Heart left ventricle (tissue), 16 donors: Measurements from ENCODE around the gene DNAJC28. TPM values are rescaled to one million over a fixed set of nuclear protein-coding genes. Genes with fewer than 3 reads are reported as not detected.

ENCODE experiments used
- ATAC-seq, 4 donors: fragments of 200-7000 bp; cut with Tn5 transposase; one replicate each; pipeline ENCODE4 v1.9.1; 2020 to 2022; ENCODE audit warnings: moderate library complexity in 4 of 4, mild to moderate bottlenecking in 3 of 4, moderate number of reproducible peaks in 1 of 4
- DNase-seq, 5 donors: peaks; one replicate each; pipeline ENCODE4 v3.0.0-alpha.2; 2020
- H3K27ac ChIP-seq, 12 donors: fragments of 200-600 bp; sonication (generic) in 4 of 12; one replicate each; pipeline versions ENCODE4 v1.5.0 to v1.8.0; 2016 to 2022; ENCODE audit warnings: mild to moderate bottlenecking in 2 of 12
- H3K27me3 ChIP-seq, 9 donors: fragments of 200-600 bp; sonication (generic) in 2 of 9; one replicate each; pipeline versions ENCODE4 v1.5.1 to v1.8.0; 2016 to 2022; ENCODE audit warnings: mild to moderate bottlenecking in 3 of 9
- H3K36me3 ChIP-seq, 9 donors: fragments of 200-600 bp; sonication (generic) in 2 of 9; one replicate each; pipeline versions ENCODE4 v1.5.0 to v1.8.0; 2018 to 2022; ENCODE audit warnings: mild to moderate bottlenecking in 2 of 9
- H3K4me1 ChIP-seq, 12 donors: fragments of 200-600 bp; sonication (generic) in 4 of 12; one replicate each; pipeline versions ENCODE4 v1.5.0 to v1.8.0; 2016 to 2022; ENCODE audit warnings: mild to moderate bottlenecking in 3 of 12
- H3K4me3 ChIP-seq, 12 donors: fragments of 200-600 bp; sonication (generic) in 4 of 12; one replicate each; pipeline versions ENCODE4 v1.5.0 to v1.8.0; 2017 to 2022; ENCODE audit warnings: mild to moderate bottlenecking in 9 of 12, moderate library complexity in 4 of 12
- H3K9me3 ChIP-seq, 12 donors: fragments of 200-600 bp; sonication (generic) in 4 of 12; one replicate each; pipeline versions ENCODE4 v1.5.0 to v1.8.0; 2016 to 2022; ENCODE audit warnings: mild to moderate bottlenecking in 1 of 12
- POLR2A ChIP-seq, 2 donors: fragments of 450-650 bp; IDR thresholded peaks; one replicate each; pipeline ENCODE4 v1.6.1; 2017; ENCODE audit warnings: antibody characterized with exemption in 2 of 2, mild to moderate bottlenecking in 2 of 2, moderate library complexity in 2 of 2
- WGBS, 4 donors: extraction: QIAGEN DNeasy Blood & Tissue Kit in 2 of 4; methylation state at CpG; one replicate each; pipeline versions ENCODE4 v1.1.5 to v1.1.7; 2013 to 2018; 5-methylcytosine and 5-hydroxymethylcytosine counted together
- intact Hi-C, 10 donors: fragments of 100-400 bp; cut with DNase I; formaldehyde crosslinking; loops; one replicate each; pipeline versions ENCODE4 v1.11.1 to v1.14.2; 2022
- long read RNA-seq, 3 donors: library from polyadenylated mRNA; unstranded; transcript quantifications; one replicate each; pipeline ENCODE4 v2.0.0, GENCODE V29; 2020 to 2021
- polyA plus RNA-seq, 2 donors: library from polyadenylated mRNA; stranded (reverse); fragments of 200-250 nt; gene quantifications; one replicate each; pipeline ENCODE4 v1.2.3, GENCODE V29; 2013
- total RNA-seq, 9 donors: library from RNA; depleted of rRNA in 2 of 9; stranded (reverse); fragments of >200 nt in 2 of 9; fragmentation: NEBNext Ultra II Directional in 3 of 9; extraction: Animal tissue kit (Norgen Biotek cat#: 25700) in 3 of 9; gene quantifications; one replicate each; pipeline versions ENCODE4 v1.1.0 to v1.2.4, GENCODE V29; 2016 to 2023
- TF ChIP-seq, protein P1 (sequence below), 12 donors: fragments of 200-600 bp; sonication (generic) in 4 of 12; IDR thresholded peaks; one replicate each; pipeline versions ENCODE4 v1.5.0 to v1.8.0; 2018 to 2022; ENCODE audit warnings: antibody characterized with exemption in 12 of 12, mild to moderate bottlenecking in 5 of 12
- donor health status: ischemic (EF 13 %, LVEDD 7.1; RV severe dilation, severe dysfunction).
- donor health status: healthy with polysubstance abuse.
- donor health status: DM: no; HTN: yes; CAD: no.
- donor health status: DM: no; HTN: no; CAD: no.
- donor health status: ischemic (EF 25% LVEDD 6.9; RV normal size, moderate dysfunction).
- donor health status: ischemic (EF 25% LVEDD 5.7; RV mildly dilated, moderate dysfunction).
- donor health status: healthy.
- donor health status: DM: yes; HTN: yes; CAD: no.
- donor health status: ischemic (EF 35%, LVEDD 5.7; RV mildly dilated, moderate dysfunction).
- donor health status: nonischemic (EF 11% LVEDD 7.7; RV severe dilation, severe dysfunction).
- donor health status: DM: yes; HTN: yes; CAD: no.
- donor health status: PGD.
- donor health status: ischemic (EF 29% LVEDD 5.4; RV normal size, mild dysfunction).
- donor health status: nonischemic (EF 23%, LVEDD 6.1; RV moderate dilation, normal function).

The DNAJC28 gene, protein sequence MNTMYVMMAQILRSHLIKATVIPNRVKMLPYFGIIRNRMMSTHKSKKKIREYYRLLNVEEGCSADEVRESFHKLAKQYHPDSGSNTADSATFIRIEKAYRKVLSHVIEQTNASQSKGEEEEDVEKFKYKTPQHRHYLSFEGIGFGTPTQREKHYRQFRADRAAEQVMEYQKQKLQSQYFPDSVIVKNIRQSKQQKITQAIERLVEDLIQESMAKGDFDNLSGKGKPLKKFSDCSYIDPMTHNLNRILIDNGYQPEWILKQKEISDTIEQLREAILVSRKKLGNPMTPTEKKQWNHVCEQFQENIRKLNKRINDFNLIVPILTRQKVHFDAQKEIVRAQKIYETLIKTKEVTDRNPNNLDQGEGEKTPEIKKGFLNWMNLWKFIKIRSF
- 10 to 100 TPM in 1 of 9 donors, 1 to 10 TPM in 8; 2.5 to 10.3 (median 6.6) TPM for total RNA-seq
- 1 to 10 TPM; 3.1 to 5.8 TPM for polyA plus RNA-seq
- long read RNA-seq, donor 1, partial matches to known transcripts = 2 of 5 reads
- long read RNA-seq, donor 1, other reads (novel, unspliced or antisense) = 1 of 5 reads
- long read RNA-seq, donor 2, partial matches to known transcripts = 0 of 4 reads
- long read RNA-seq, donor 2, other reads (novel, unspliced or antisense) = 3 of 4 reads
- long read RNA-seq, donor 3, partial matches to known transcripts = 1 of 3 reads
- long read RNA-seq, donor 3, other reads (novel, unspliced or antisense) = 1 of 3 reads

DNA sequence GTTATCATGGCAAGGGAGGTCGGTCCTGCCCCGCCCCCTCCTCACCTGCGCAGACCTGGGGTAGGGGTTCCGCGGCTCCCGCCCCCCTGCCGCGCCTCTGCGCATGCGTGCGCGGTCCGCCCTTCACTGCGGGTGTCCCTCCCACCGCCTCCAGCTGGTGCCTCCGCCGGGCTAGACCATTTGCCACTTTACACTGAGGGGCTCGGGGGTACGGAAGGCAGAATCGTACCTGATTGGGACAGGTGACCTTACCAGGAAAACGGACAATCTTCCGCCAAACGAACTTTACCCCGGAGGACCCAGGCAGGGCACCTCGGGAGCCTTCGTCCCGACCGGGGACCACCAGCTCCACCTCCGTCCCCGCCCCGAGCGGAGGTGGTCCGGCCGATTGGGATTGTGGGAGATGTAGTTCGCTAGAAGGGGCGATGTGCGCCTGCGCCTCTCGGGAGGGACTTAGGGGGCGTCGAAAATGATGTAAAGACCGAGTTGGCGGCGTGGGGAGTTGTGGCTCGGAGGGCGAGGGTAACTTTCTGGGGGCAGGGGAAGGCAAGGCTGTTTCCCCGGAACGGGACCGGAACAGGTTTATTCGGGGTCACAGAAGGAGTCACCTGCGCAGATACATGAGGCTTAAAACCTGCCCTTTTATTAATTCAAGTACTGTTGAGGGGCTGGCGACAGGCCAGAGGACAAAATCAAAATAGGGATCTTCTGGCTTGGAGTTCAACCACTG is at the start of gene DNAJC28:
Gene DNAJC28 (minus strand): TSS at position 344 of the 730 bp plus-strand sequence. CDS start 2,323 bp downstream, outside the sequence.
- no peaks in the 10 kb centered on the region for H3K9me3 ChIP-seq
- peak; percentile 93 to 97 (median 95) for DNase-seq
- H3K4me1 ChIP-seq = peaks cover 0 to 16% (median 6%) of the 10 kb centered on the region in 12 donors
- peak; percentile 98 to 99 (median 99) for ATAC-seq
- intact Hi-C loops = loop anchor here in 1 of 10 donors (5.0 kb wide), 1 partner anchor 51 kb away; the partner anchor contains the start of genes GART and SON
- H3K36me3 ChIP-seq = no peaks in the 10 kb centered on the region
- H3K4me3 ChIP-seq = peak within 1 kb of the TSS; percentile 48 to 91 (median 66)
- WGBS, 4 donors = 0 to 1% (median 0%) methylated on average over 29 to 52 of the region's 52 CpGs
- H3K27me3 ChIP-seq = no peaks in the 10 kb centered on the region
- H3K27ac ChIP-seq = peak within 1 kb of the TSS; percentile 53 to 89 (median 81)
- TF ChIP-seq, protein P1, sequence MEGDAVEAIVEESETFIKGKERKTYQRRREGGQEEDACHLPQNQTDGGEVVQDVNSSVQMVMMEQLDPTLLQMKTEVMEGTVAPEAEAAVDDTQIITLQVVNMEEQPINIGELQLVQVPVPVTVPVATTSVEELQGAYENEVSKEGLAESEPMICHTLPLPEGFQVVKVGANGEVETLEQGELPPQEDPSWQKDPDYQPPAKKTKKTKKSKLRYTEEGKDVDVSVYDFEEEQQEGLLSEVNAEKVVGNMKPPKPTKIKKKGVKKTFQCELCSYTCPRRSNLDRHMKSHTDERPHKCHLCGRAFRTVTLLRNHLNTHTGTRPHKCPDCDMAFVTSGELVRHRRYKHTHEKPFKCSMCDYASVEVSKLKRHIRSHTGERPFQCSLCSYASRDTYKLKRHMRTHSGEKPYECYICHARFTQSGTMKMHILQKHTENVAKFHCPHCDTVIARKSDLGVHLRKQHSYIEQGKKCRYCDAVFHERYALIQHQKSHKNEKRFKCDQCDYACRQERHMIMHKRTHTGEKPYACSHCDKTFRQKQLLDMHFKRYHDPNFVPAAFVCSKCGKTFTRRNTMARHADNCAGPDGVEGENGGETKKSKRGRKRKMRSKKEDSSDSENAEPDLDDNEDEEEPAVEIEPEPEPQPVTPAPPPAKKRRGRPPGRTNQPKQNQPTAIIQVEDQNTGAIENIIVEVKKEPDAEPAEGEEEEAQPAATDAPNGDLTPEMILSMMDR (IDR thresholded peaks at IDR 0.05) = peak in 1 of 12 donors; percentile 7
- TF ChIP-seq POLR2A (IDR thresholded peaks at IDR 0.05) = peak in 1 of 2 donors; percentile 68

DNA sequence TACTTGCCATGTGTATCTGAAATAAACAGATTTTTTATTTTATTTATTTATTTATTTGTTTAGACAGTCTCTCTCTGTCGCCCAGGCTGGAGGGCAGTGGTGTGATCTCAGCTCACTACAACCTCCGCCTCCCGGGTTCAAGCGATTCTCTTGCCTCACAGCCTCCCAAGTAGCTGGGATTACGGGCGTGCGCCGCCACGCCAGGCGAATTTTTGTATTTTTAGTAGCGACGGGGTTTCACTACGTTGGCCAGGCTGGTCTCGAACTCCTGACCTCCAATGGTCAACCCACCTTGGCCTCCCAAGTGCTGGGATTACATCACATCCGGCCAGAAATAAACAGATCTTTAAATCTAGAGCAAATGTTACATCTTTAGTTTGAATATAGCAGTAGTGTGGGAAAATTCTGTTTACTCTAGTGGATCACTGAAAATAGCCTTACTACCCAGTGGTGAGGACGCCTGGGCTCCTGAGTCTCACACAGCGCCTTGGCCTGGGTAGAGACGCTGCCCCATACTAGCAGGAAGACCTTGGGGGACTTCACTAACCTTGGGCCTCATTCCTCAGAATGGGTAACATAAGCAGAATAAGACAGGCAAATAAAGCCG is 49.7 kb upstream of the DNAJC28 start:
- H3K27ac ChIP-seq = peak overlapping the region; percentile 98 to 100 (median 99)
- WGBS, 4 donors = 54 to 60% (median 56%) methylated on average over 19 of the region's 19 CpGs
- H3K4me1 ChIP-seq = peaks cover 3 to 38% (median 31%) of the 10 kb centered on the region in 12 donors
- H3K27me3 ChIP-seq = no peaks in the 10 kb centered on the region
- no peaks in the 10 kb centered on the region for H3K9me3 ChIP-seq
- peaks cover 0 to 33% (median 30%) of the 10 kb centered on the region in 9 donors for H3K36me3 ChIP-seq
- intact Hi-C loops = loop anchor here in 5 of 10 donors (5.0 to 10.0 kb wide), 5 partner anchors 46 to 64 kb away; partner anchors contain the start of genes DONSON (in 3 of the 5), DNAJC28 (in 1 of the 5) and TMEM50B (in 1 of the 5)
- H3K4me3 ChIP-seq = peak overlapping the region; percentile 73 to 94 (median 81)
- TF ChIP-seq, protein P1 (IDR thresholded peaks at IDR 0.05) = no peak
- no peak for TF ChIP-seq POLR2A (IDR thresholded peaks at IDR 0.05)
- ATAC-seq (no peak), DNase-seq (no peak)

DNA sequence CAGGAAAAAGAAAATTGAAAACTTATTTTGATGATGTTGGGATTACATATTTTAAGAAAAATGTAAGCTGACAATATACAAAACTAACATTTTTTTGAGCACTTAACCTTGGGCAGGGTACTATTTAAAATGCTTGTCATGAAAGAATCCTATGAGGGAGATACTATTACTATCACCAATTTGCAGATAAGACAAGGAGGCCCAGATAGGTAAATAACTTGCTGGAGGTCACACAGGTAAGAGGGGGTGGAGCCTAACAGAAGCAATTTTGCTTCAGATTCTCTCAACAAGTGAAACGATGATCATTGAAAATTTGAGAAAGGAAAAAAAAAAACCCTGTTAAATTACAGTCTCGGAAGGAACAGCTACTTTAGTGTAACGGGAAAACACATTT is 49.2 kb upstream of the DNAJC28 start:
- H3K4me1 ChIP-seq = peaks cover 3 to 33% (median 27%) of the 10 kb centered on the region in 12 donors
- ATAC-seq (no peak), DNase-seq (no peak)
- no peaks in the 10 kb centered on the region for H3K9me3 ChIP-seq
- intact Hi-C loops = loop anchor here in 5 of 10 donors (5.0 to 10.0 kb wide), 5 partner anchors 47 to 63 kb away; partner anchors contain the start of genes DONSON (in 3 of the 5), DNAJC28 (in 1 of the 5) and TMEM50B (in 1 of the 5)
- peak overlapping the region in 5 of 12 donors; percentile 99 to 100 (median 99) for H3K27ac ChIP-seq
- peaks cover 0 to 36% (median 33%) of the 10 kb centered on the region in 9 donors for H3K36me3 ChIP-seq
- H3K4me3 ChIP-seq = peak overlapping the region in 4 of 12 donors; percentile 75 to 94 (median 86)
- no peaks in the 10 kb centered on the region for H3K27me3 ChIP-seq
- WGBS, 4 donors = 79 to 86% (median 80%) methylated on average over 3 of the region's 3 CpGs
- no peak for TF ChIP-seq POLR2A (IDR thresholded peaks at IDR 0.05)
- TF ChIP-seq, protein P1 (IDR thresholded peaks at IDR 0.05) = no peak
